HG03196 (cell line): ENCODE data around the gene CCDC107.
"Not testable (repeated sequence)": the region's sequence is repeated elsewhere in the genome, so short reads cannot be mapped to it uniquely, and the experiment has no call there.

Experiments
- ATAC-seq: cut with Tn5 transposase; IDR thresholded peaks from one replicate; pipeline ENCODE4 v1.9.1; 2021; ENCODE audit not compliant: unreplicated experiment

Gene CCDC107

DNA sequence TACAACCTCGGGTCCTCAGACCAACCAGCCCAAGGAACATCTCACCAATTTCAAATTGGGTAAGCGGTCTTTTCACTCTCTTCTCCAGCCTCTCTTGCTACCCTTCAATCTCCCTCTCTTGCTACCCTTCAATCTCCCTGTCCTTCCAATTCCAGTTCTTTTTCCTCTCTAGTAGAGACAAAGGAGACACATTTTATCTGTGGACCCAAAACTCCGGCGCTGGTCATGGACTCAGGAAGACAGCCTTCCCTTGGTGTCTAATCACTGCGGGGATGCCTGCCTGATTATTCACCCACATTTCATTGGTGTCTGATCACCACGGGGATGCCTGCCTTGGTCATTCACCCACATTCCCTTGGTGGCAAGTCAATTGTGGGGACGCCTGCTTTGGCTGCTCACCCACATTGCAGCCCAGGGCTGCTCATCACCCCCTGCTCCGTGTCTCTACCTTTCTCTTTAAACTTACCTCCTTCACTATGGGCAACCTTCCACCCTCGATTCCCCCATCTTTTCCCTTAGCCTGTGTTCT, 20.6 kb upstream of the CCDC107 start:
- ATAC-seq: not testable (repeated sequence)

DNA sequence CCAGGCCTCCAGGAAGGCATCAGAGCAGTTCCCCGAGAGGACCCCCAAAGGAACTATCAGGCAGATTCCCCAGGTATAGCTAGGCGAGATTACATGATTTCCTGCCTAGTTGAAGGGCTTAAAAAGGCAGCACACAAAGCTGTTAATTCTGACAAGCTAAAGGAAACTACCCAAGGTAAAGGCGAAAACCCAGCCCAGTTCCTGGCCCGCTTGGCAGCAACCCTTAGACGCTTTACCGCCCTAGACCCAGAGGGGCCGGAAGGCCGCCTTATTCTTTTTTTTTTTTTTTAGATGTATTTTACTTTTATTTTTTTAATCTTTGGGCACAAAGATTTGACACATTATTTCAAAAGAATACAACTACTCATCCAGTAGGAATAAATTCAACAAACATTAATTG, 19.3 kb upstream of the CCDC107 start:
- ATAC-seq: not testable (repeated sequence)

DNA sequence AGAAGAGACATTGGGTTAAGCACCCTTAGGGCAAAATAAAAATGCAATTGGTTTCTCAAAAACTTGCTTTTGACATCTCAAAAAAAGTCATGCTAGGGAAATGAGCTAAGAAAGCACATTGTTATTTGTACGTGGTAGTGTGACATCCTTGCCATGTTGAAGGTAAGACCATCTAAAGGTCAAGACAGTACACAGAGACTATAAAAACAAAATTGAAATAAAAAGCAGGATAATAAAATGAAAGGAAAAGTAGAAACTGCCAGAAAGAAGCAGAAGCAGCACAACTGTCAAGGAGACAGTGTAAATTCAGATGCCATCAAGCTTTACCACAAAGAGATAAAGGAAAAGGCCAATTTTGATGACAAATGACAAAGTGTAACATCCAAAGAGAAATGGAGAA, 18.9 kb upstream of the CCDC107 start:
- ATAC-seq: not testable (repeated sequence)

DNA sequence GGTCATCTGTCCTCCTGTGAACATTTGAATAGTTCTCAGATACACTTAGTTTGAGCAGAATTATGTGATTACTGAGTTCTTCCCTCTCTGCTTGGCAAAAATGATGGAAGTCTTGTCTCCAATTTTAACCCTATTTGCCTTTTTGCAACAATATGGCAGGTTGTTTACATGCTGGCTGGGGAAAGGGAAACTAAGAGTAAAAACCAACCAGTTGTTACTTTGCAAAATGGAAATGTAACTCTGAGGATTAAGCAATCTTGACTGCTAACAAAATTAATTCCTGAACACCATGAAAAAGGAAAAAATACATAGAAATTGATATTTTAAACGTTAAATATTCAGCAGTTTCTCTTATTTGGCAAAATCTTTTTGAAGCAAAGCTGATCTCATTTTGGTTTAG, 18.5 kb upstream of the CCDC107 start:
- ATAC-seq: no peak

DNA sequence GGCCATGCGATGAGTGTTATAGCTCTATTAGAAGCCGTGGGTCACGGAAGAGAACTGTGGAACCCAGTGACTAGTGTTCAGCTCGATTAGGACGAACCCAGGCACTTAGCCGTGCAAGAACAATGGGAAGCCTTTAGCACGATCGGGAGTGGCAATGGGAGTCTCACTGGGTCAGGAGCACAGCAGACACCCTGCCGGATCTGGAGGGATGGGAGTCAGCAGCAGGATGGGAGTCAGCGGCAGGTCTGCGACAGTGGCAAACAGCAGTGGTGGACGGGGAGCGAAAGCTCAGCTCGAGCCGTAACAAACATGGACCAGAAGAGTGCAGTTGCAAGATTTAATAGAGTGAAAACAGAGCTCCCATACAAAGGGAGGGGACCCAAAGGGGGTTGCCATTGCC, 17.7 kb upstream of the CCDC107 start:
- ATAC-seq: not testable (repeated sequence)

DNA sequence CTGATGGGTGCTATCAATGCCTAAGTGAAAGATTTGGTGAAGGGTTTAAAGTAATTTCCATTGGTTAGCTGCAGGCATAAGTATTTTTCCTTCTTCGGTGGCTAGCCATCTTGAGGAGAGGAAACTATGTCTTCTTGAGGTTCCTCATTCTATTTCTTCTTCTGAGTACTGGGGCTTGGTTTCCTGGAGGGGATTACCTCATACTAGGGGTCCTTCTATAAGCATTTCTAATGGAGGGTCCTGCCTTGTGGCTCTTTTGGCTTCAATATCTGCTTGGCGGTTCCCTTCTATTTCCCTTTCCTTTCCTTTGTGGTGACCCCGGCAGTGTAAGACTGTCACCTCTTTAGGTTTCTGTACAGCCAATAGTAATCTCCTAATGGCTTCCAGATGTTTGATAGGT, 16.6 kb upstream of the CCDC107 start:
- ATAC-seq: not testable (repeated sequence)

DNA sequence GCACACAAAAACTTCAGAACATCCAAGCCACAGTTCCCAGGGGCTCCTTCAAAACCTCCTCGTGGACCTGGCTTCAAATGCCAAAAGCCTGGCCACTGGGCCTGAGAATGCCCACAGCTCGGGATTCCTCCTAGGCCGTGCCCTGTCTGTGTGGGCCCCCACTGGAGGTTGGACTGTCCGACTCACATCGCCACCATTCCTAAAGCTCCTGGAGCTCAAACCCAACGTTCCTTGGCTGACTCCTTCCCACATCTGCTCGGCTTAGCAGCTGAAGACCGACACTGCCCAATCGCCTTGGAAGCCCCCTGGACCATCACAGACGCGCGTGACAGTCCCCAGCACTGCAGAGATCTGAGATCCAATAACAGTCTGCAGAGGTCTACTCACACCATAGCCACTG, 15.0 kb upstream of the CCDC107 start:
- no peak for ATAC-seq

DNA sequence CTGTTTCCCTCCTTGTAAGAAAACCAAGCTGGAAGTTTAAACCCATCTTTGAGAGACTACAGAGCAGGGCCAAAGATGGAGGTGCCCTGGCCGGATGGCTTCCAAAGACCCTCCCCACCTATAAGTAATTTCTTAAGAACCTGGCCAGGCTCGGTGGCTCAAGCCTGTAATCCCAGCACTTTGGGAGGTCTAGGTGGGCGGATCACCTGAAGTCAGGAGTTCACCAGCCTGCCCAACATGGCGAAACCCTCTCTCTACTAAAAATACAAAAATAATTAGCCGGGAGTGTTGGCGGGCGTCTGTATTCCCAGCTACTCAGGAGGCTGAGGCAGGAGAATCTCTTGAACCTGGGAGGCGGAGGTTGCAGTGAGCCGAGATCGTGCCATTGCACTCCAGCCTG, 12.4 kb upstream of the CCDC107 start:
- not testable (repeated sequence) for ATAC-seq

DNA sequence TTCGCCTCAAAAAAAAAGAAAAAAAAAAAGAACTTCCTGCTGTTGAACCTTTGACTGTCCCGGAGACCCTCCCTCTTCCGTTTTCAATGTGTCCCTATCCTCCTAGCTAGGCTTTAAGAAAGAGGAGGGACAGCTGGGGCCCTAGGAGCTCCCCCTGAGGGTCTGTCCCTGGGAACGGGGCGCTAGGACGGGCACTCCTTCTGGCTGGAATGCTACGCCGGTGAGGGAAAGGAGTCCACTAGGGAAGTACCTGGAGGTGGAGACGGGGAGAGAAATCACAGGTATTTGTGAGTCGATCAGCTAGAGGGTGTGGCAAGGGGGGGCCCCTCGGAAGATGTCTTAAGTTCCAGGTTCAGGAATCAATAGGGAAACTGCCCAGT, 11.9 kb upstream of the CCDC107 start:
- peak; percentile 1 for ATAC-seq

DNA sequence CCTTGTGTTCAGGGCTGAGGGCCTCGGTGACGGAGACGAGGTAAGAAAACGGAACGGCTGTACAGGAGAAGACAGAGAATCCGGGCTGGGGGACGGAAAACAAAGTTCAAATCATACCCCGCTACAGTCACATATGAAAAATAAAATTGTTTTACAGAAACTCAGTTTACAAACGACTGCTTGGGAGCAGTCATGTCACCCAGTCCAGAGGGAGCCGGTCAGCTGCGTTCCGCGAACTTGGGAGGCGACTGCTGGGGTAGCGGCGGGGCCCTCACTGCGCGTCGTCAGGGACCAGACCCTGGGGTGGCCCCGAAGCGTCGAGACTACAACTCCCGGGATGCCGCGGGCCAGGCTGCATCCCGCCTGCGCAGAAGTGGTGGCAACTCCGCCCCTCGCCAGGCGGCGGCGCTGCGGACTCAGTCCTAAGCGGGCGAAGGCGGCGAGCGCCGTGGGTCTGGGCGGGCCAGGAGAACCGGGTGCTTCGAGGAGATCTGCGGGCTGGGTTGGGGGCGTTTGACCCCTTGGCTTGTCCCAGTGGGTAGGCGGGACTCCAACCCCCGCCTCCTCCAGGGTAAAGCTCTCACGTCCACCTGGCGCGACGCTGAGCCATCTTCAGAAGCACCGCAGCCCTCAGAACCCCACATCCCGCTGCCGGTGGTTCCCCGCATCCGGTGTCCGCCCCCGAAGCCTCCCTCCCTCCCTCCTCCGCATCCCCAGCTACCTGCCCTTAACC, 11.4 kb upstream of the CCDC107 start:
- peak; percentile 82 for ATAC-seq

DNA sequence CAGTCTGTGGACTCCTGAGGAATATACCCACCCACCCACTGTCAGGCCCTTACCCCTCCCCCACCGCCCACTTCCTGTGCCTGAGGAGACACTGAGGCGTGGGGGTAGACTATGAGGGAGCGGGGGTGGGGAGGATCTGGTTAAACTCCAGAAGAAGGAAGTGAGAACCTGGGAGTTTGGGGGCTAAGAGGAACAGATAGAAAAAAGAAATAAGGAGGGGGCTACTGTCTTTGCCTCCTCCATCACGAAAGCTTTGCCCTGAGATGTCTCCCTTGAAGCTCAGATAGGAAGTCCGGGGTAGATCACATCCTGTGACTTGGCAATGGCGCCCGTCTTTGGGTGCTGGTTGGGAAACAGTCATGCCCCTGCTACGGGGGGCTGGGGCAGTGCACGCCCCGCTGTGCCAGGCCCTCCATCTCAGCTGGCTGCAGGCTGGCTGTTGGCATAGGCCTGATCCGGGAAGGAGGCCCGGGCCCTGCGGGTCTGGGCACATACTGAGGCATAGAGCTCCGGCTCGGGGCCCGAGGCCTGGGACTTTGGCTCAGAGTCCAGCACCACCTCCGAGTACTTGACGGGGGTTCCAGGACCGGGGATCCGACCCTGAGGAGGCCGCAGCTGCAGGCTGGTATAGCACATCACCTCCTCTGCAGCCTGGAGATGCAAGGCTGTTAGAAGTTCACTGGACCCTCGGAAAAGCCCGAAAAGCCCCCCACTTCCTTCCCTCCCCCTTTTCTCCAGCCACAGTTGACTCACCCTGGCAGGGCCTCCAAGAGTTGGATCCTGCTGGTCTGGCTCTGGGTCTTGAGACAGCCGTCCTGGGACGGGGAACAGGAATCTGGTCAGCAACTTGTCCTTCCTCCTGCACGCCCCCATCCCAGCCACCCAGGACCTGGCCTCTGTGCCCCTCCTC, 8.4 kb upstream of the CCDC107 start:
- ATAC-seq: no peak

DNA sequence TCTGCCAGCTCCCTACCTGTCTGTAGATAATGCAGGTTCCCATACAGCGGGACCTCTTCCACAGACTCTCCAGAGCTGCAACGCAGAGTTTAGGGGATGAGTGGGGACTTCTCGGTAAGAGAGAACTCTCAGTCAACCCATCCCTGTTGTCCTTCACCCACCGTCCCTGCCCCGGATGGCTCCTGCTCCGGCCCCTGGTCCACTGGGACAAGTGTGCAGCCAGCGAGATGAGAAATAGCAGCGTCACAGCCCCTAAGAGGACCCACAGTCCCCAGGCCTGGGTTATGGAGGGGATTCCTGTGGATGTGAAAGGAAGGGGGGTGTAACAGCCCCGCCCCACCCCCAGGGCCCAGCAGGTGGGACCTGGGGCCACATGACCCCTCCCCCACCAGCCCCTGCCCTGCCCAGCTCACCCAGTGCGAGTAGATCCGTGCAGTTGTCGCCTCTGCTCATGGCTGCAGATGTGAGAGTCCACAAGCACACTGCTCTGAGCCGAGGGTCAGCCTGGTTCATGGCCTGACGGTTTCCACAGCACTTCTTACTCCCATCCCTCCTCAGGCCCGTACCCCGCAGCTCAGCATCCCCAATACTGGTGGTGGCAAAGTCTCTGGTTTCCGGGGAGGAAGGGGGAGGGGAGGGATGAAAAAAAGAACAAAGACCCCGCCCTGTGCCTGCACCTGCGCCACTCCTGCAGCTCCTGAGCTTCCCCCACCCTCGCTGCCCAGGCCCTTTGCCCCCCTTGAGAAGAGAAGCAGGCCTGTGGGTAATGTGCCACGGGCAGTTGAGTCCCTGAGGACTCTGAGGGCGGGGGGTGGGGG, 7.5 kb upstream of the CCDC107 start, which contains the start of gene SIT1:
SIT1 (minus strand) TSS at position 591 of the 818 bp plus-strand sequence; CDS start at position 513, 78 bp downstream.
- ATAC-seq: no peak

DNA sequence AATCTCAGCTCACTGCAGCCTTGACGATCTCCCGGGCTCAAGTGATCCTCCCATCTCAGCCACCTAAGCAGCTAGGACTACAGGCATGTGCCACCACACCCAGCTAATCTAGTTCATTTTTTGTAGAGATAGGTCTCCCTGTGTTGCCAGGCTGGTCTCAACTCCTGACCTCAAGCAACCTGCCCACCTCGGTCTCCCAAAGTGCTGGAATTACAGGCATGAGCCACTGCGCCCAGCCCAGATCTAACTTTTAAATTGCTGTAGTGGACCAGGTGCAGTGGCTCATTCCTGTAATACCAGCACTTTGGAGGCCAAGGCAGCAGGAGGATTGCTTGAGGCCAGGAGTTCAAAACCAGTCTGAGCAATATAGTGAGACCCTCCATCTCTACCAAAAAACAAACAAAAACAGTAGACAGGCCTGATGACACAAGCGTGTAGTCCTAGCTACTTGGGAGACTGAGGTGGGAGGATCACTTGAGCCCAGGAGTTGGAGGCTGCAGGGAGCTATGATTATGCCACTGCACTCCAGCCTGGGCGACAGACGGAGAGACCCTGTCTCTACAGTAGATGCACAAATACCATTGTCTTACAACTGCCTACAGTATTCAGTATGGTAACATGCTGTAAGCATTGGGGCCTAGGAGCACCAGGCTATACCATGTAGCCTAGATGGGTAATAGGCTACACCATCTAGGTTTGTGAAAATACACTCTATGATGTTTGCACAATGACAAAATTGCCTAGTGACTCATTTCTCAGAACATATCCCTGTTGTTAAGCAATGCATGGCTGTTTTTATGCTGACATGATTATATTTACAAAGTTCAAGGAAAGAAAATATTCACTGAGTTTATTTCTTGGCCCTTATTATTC, 5.9 kb upstream of the CCDC107 start:
- ATAC-seq: no peak

DNA sequence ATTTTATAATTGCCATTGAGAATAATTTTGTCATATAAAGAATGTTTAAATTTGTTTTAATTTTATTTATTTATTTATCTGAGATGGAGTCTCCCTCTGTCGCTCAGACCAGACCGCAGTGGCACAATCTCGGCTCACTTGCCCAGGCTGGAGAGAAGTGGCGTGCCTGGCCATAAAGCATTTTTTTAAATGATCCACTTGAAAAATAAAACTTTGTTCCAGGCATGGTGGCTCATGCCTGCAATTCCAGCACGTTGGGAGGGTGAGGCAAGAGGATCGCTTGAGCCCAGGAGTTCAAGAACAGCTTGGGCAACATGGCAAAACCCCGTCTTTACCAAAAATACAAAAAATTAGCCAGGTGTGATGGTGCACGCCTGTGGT, 5.3 kb upstream of the CCDC107 start:
- ATAC-seq: no peak

DNA sequence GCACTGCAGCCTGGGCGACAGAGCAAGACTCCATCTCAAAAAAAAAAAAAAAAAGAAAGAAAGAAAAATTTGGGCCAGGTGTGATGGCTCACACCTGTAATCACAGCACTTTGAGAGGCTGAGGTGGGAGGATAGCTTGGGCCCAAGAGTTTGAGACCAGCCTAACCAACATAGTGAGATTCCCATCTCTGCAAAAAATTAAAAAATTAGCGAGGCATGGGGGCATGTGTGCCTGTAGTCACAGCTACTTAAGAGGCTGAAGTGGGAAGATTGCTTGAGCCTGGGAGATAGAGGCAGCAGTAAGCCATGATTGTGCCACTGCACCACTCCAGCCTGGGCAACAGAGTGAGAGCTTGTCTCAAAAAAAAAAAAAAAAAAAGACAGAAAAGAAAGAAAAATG, 4.5 kb upstream of the CCDC107 start:
- no peak for ATAC-seq

DNA sequence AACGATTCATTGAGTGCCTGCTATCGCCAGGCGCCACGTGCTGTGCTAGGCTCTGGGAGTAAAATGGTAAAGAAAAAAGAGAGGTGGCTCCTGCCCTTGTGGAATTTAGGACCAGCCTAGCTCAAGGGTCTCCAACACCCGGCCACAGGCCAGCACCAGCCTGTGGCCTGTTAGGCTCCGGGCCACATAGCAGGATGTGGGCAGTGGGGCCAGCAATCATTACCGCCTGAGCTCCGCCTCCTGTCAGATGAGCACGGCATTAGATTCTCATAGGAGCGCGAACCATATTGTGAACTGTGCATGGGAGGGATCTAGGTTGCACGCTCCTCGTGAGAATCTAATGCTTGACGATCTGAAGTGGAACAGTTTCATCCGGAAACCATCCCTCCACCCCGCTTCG, 1.7 kb upstream of the CCDC107 start:
- no peak for ATAC-seq

DNA sequence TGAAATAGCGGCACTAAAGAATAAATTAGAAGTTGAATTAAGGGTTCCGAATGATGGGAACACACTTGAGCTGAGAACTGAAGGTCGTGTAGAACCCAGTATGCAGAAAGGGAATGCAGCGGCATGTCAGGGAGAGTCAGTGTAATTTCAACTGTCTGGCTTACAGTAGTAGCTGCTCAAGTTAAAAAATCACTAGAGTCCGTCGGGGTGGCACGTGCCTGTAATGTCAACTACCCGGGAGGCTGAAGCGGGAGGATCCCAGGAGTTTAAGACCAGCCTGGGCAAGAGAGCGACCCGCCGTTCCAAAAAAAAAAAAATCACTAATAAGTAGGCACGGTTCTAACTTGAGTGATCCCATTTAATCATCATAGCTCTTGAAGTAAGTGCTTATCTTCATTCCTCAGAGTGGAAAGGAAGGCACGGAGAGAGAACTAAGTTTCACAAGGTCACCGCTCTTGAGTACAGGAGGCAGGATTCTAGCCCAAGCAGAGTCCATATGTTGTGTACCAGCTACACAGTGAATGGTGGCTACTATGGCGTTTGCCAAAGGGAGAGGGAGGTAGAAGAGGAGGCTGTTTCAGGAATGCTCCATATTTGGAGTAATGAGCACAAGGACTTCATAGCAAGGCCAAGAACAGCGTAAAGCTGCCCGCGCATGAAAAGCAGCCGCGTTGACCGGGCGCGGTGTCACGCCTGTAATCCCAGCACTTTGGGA, 1.1 kb upstream of the CCDC107 start:
- ATAC-seq: no peak

DNA sequence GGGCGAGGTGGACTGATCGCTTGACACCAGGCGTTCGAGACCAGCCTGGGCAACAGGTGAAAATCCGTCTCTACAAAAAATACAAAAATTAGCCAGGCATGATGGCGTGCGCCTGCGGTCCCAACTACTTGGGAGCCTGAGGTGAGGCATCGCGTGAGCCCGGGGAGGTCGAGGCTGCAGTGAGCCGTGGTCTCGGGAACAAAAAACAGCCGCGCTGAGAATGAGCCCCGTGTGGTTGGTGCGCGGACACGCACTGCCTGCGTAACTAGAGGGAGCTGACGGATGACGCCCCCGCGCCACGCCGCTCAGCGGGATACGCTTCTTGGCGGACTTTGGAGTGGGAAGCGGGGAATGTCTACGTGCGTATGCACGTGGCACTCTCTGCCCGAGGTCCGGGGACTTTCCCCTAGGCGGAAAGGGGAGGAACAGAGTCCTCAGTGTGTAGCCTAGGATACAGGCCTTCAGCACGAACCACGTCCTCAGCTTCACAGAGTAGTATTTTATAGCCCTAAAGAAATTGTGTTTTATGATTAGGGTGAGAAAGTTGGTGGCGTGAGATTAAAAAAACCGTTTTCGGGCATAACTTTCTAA, 451 bp upstream of the CCDC107 start, which contains the start of gene RMRP:
RMRP (minus strand) TSS at position 474 of the 591 bp plus-strand sequence.
- peak; percentile 85 for ATAC-seq

DNA sequence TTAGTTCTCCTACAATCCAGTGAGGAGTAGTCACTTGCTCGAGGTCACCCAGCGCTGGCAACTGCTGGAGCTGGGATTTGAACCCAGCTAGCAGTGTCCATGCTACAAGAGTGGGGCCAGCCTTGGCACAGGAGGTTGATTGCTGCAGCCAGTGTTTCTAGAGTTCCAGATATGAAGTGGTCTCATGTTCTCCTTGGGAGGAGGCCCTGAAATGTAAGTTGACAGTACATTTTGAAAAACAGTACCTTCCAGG, 802 bp downstream of the CCDC107 start:
- no peak for ATAC-seq
